Stomach (tissue), 9 donors: Measurements from ENCODE around the gene USP34. TPM values are rescaled to one million over a fixed set of nuclear protein-coding genes. Genes with fewer than 3 reads are reported as not detected.
"Not testable (repeated sequence)": the region's sequence is repeated elsewhere in the genome, so short reads cannot be mapped to it uniquely, and the experiment has no call there.

Source experiments
- DNase-seq, 2 donors: peaks; one replicate each; pipeline versions ENCODE4 v3.0.0 to v3.0.0-alpha.2; 2013 to 2019
- H3K27ac ChIP-seq, 5 donors: fragments of 200-600 bp in 4 of 5; sonication (generic) in 4 of 5; one replicate each; pipeline ENCODE4 v1.5.1; 2013 to 2019; ENCODE audit warnings: mild to moderate bottlenecking in 1 of 5, moderate library complexity in 1 of 5
- H3K27me3 ChIP-seq, 3 donors: fragments of 200-600 bp; sonication (generic); one replicate each; pipeline ENCODE4 v1.5.1; 2017 to 2019; ENCODE audit warnings: mixed run types in 1 of 3
- H3K36me3 ChIP-seq, 4 donors: fragments of 200-600 bp; sonication (generic); 1 replicate in 3 of 4; 2 replicates in 1 of 4; pipeline ENCODE4 v1.5.1; 2016 to 2019
- H3K4me1 ChIP-seq, 4 donors: fragments of 200-600 bp; sonication (generic); one replicate each; pipeline ENCODE4 v1.5.1; 2016 to 2019
- H3K4me3 ChIP-seq, 4 donors: fragments of 200-600 bp; sonication (generic) in 3 of 4; one replicate each; pipeline ENCODE4 v1.5.1; 2016 to 2019; ENCODE audit warnings: mild to moderate bottlenecking in 1 of 4
- H3K9me3 ChIP-seq, 4 donors: fragments of 200-600 bp; sonication (generic); one replicate each; pipeline ENCODE4 v1.5.1; 2016 to 2019
- EP300 ChIP-seq: sonication (generic); formaldehyde crosslinking; IDR thresholded peaks from one replicate; pipeline ENCODE4 v1.6.1; 2017; ENCODE audit warnings: antibody characterized with exemption
- POLR2A ChIP-seq, 4 donors: fragments of 450-650 bp; IDR thresholded peaks; one replicate each; pipeline ENCODE4 v1.6.1; 2016; ENCODE audit warnings: antibody characterized with exemption in 4 of 4, control low read depth in 2 of 4, mild to moderate bottlenecking in 1 of 4, moderate library complexity in 1 of 4
- POLR2AphosphoS5 ChIP-seq, 3 donors: sonication (generic); formaldehyde crosslinking; IDR thresholded peaks; one replicate each; pipeline ENCODE4 v1.6.1; 2016; ENCODE audit warnings: antibody characterized with exemption in 3 of 3
- WGBS, 5 donors: extraction: QIAGEN DNeasy Blood & Tissue Kit in 3 of 5; methylation state at CpG; one replicate each; pipeline versions ENCODE4 v1.1.5 to v1.1.7; 2013 to 2018; 5-methylcytosine and 5-hydroxymethylcytosine counted together
- intact Hi-C: fragments of 100-400 bp; cut with DNase I; formaldehyde crosslinking; loops from one replicate; pipeline ENCODE4 v1.15.1; 2023; ENCODE audit warnings: low total_unique reads
- polyA plus RNA-seq, 3 donors: library from polyadenylated mRNA; stranded (reverse); fragments of 200-250 nt; gene quantifications; one replicate each; pipeline ENCODE4 v1.2.3, GENCODE V29; 2013
- total RNA-seq, 5 donors: library from RNA; depleted of rRNA; stranded (reverse); fragments of >200 nt; gene quantifications; one replicate each; pipeline versions ENCODE4 v1.1.0 to v1.2.3, GENCODE V29; 2014 to 2016
- TF ChIP-seq, protein P1 (sequence below), 7 experiments: fragments of 450-650 bp in 4 of 7; fragments of 200-600 bp in 3 of 7; sonication (generic) in 3 of 7; IDR thresholded peaks; one replicate each; pipeline ENCODE4 v1.5.1; 2016 to 2019; ENCODE audit warnings: antibody characterized with exemption in 7 of 7, control low read depth in 2 of 7, mild to moderate bottlenecking in 1 of 7
- donor health status: healthy with polysubstance abuse.
- donor health status: Bipolar disorder and iron deficiency.
- donor health status: healthy.

USP34 gene
- total and polyA plus RNA-seq, 8 donors: 21.1 to 300 (median 73.2) TPM

DNA sequence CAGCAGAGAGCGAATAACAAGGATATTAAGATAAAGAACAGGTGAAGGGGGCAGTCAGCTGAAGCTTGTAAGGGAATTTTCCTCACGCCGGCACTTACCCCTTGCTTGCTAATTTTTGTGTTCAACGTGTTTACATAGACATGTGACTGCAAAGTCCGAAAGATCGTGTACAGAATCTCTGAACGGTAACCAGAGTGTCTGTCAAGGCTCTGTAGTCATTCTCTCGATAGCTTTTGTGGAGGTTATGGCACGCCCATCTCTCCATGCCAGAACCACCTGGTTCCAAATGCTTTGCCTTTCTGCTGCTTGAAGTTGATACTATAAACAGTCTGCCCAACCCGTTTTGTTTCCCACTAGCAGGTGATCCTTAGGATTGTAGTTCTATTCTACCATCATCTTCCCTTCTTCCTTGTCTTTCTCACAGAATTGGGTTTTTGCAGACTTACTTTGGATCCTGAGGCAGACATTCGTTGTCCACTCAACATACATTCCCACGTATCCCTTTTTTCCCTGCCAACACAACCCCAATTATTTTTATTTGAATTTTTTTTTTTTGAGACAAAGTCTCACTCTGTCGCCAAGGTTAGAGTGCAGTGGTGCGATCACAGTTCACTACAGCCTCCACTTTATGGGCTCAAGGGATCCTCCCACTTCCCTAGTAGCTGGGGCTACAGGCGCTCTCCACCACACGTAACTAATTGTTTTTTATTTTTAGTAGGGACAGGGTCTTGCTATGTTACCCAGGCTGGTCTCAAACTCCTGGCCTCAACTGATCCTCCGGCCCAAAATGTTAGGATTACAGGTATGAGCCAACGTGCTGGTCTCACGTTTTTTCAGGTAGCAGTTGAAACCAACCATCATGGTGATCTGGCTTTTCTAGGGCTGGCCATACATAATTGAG, 1.3 kb upstream of the USP34 start:
- peak overlapping the region; percentile 70 to 93 (median 84) for H3K4me3 ChIP-seq
- WGBS, 5 donors: 36 to 39% (median 37%) methylated on average over 19 of the region's 19 CpGs
- H3K36me3 ChIP-seq: peaks cover 0 to 24% (median 12%) of the 10 kb centered on the region in 4 donors
- peaks cover 5 to 38% (median 32%) of the 10 kb centered on the region in 4 donors for H3K4me1 ChIP-seq
- no peak for TF ChIP-seq EP300
- TF ChIP-seq, protein P1, sequence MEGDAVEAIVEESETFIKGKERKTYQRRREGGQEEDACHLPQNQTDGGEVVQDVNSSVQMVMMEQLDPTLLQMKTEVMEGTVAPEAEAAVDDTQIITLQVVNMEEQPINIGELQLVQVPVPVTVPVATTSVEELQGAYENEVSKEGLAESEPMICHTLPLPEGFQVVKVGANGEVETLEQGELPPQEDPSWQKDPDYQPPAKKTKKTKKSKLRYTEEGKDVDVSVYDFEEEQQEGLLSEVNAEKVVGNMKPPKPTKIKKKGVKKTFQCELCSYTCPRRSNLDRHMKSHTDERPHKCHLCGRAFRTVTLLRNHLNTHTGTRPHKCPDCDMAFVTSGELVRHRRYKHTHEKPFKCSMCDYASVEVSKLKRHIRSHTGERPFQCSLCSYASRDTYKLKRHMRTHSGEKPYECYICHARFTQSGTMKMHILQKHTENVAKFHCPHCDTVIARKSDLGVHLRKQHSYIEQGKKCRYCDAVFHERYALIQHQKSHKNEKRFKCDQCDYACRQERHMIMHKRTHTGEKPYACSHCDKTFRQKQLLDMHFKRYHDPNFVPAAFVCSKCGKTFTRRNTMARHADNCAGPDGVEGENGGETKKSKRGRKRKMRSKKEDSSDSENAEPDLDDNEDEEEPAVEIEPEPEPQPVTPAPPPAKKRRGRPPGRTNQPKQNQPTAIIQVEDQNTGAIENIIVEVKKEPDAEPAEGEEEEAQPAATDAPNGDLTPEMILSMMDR (IDR thresholded peaks at IDR 0.05): no peak
- TF ChIP-seq POLR2A (IDR thresholded peaks at IDR 0.05): no peak
- TF ChIP-seq POLR2AphosphoS5 (IDR thresholded peaks at IDR 0.05): no peak
- DNase-seq: peak in 1 of 2 donors; percentile 73
- H3K9me3 ChIP-seq: no peaks in the 10 kb centered on the region
- peak overlapping the region; percentile 97 to 100 (median 99) for H3K27ac ChIP-seq
- no peaks in the 10 kb centered on the region for H3K27me3 ChIP-seq
- intact Hi-C loops: no loop called here

DNA sequence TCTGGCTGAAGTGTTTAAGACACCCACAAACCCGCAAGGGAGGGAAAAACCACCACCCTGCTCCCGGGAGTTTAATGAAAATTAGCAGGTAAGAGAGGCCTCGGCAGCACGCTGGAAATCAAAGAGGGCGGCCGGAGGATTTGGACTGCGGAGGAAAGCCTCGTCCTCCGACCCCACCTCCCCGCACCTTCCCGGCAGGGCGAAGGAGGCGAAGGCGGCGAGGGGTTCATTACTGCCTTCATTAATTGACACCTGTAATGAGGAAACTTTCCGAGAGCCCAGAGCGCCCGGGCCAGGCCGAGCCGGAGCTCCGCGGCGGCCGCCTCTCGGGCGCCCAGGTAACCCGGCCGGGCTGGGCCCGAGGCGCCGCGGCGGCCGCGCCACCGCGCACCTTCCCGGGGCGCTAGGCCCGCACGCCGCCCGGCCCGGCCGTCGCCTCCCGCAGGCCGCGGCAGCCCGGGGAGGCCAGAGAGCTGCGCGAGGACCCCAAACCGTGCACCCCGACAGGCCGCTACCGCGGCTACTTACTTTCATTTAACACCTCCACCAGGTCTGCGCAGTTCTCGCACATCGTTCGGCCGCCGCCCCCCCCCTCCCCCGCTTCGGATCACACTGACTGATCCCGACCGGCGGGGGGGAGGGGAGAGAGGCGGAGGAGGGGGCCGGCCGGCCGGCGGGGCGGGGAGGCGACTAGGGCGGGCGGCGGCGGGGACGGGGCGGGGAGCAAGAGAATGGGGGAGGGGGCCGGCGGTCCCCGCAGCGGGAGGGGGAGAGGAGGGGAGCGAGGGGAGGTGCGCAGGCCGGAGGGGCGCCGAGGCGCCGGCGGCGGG, 550 bp downstream of the USP34 start:
- Histone ChIP-seq H3K4me3 (peak overlapping the region; percentile 70 to 93 (median 84)), H3K9me3 (no peaks in the 10 kb centered on the region), H3K36me3 (peaks cover 0 to 9% (median 2%) of the 10 kb centered on the region in 4 donors), H3K27ac (peak overlapping the region; percentile 97 to 100 (median 99)), H3K27me3 (no peaks in the 10 kb centered on the region), H3K4me1 (peaks cover 5 to 56% (median 41%) of the 10 kb centered on the region in 4 donors)
- 0 to 3% (median 1%) methylated on average over 17 to 78 of the region's 94 CpGs for WGBS, 5 donors
- TF ChIP-seq POLR2AphosphoS5 (IDR thresholded peaks at IDR 0.05) (peak in 2 of 3 donors; percentile 15 to 40), EP300 (no peak)
- DNase-seq: peak; percentile 91 to 95
- intact Hi-C loops: no loop called here

DNA sequence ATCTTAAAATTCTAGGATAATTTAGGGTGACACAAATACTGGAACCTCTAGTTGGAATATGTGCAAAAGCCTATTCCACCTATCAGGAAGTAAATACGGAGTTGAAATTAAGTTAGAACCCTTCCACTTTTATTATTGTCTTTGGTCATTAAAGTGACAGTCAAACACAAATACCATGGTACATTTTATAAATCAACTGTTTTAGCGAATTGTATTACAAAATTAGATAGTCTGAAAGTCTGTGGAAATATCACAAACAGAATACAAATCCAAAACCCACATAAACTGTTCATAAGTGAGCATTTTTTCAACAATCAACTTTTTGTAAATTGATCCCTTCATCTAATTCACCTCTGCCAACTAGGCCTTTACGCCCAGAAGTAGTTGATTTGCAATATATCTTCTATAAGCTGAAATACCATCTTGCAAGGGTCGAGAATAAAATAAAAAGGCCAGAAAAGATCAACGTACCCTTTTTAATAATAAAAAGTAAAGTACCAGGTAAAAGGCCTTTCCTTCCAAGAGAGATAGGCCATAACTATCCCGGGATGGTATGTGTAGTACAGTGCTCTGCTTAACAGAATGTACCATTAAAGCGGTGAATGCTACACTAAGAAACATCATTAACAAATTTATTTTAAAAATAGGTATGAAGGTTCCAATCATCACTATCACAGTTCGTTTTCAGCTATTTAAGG, 1.3 kb downstream of the USP34 start:
- H3K36me3 ChIP-seq: peaks cover 0 to 9% (median 2%) of the 10 kb centered on the region in 4 donors
- peaks cover 5 to 64% (median 45%) of the 10 kb centered on the region in 4 donors for H3K4me1 ChIP-seq
- intact Hi-C loops: no loop called here
- no peak for DNase-seq
- WGBS, 5 donors: 3 to 4% (median 4%) methylated on average over 8 of the region's 8 CpGs
- H3K4me3 ChIP-seq: peak overlapping the region; percentile 70 to 93 (median 84)
- H3K27ac ChIP-seq: peak overlapping the region; percentile 97 to 100 (median 99)
- H3K27me3 ChIP-seq: no peaks in the 10 kb centered on the region
- TF ChIP-seq EP300 (no peak), POLR2A (IDR thresholded peaks at IDR 0.05) (no peak), POLR2AphosphoS5 (IDR thresholded peaks at IDR 0.05) (no peak)
- TF ChIP-seq, protein P1 (IDR thresholded peaks at IDR 0.05): no peak
- H3K9me3 ChIP-seq: no peaks in the 10 kb centered on the region

DNA sequence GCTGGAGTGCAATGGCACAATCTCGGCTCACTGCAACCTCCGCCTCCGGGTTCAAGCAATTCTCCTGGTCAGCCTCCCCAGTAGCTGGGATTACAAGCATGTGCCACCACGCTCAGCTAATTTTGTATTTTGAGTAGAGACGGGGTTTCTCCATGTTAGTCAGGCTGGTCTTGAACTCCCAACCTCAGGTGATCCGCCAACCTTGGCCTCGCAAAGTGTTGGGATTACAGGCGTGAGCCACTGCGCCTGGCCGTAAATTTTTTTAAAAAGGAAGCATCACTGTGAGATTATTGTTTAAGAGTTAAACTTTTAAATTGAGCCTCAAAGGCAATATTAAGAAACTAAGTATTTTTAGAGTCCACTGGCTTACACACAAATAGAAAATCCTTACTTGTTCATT, 2.7 kb downstream of the USP34 start:
- peak overlapping the region in 1 of 5 donors; percentile 99 for H3K27ac ChIP-seq
- H3K4me3 ChIP-seq, DNase-seq, H3K9me3 ChIP-seq, H3K36me3 ChIP-seq, intact Hi-C loops, H3K27me3 ChIP-seq: not testable (repeated sequence)
- 93 to 95% (median 94%) methylated on average over 10 of the region's 10 CpGs for WGBS, 5 donors
- H3K4me1 ChIP-seq: peaks cover 5 to 77% (median 57%) of the 10 kb centered on the region in 4 donors
